GM19043 (cell line): ENCODE data around the gene NANP.

Experiments used
- ATAC-seq: cut with Tn5 transposase; IDR thresholded peaks from one replicate; pipeline ENCODE4 v1.9.1; 2021; ENCODE audit warnings: low read depth; ENCODE audit not compliant: unreplicated experiment

Gene NANP

GRCh38 chr20:25573288-25574251 is 50.2 kb downstream of the NANP start:
- no peak for ATAC-seq

- ATAC-seq = no peak
These were observed 52.0 kb downstream of the NANP start for GRCh38 chr20:25571817-25572216.

GRCh38 chr20:25571240-25571639 is 52.6 kb downstream of the NANP start:
- no peak for ATAC-seq

- no peak for ATAC-seq
These were observed 53.7 kb downstream of the NANP start for GRCh38 chr20:25570148-25570530.

- ATAC-seq = no peak
These were observed 56.5 kb downstream of the NANP start for GRCh38 chr20:25567286-25567685.

GRCh38 chr20:25566821-25567220 is 57.0 kb downstream of the NANP start:
- no peak for ATAC-seq

- no peak for ATAC-seq
These were observed 58.1 kb downstream of the NANP start for GRCh38 chr20:25565578-25566157.

- no peak for ATAC-seq
These were observed 59.9 kb downstream of the NANP start for GRCh38 chr20:25563876-25564275.

- ATAC-seq = no peak
These were observed 60.5 kb downstream of the NANP start for GRCh38 chr20:25563362-25563761.
